Upper lobe of left lung (tissue), 4 donors: ENCODE data around the gene CCT8.

Experiments used
- CTCF ChIP-seq, 6 experiments: fragments of 450-650 bp in 4 of 6; fragments of 200-600 bp in 2 of 6; sonication (generic) in 2 of 6; IDR thresholded peaks; one replicate each; pipeline ENCODE4 v1.5.1; 2016 to 2019; ENCODE audit warnings: antibody characterized with exemption in 6 of 6
- EP300 ChIP-seq, 4 donors: sonication (generic); formaldehyde crosslinking; IDR thresholded peaks; one replicate each; pipeline ENCODE4 v1.5.1; 2017; ENCODE audit warnings: antibody characterized with exemption in 4 of 4, control low read depth in 2 of 4
- POLR2A ChIP-seq, 4 donors: fragments of 450-650 bp; IDR thresholded peaks; one replicate each; pipeline ENCODE4 v1.5.1; 2016 to 2017; ENCODE audit warnings: antibody characterized with exemption in 4 of 4, mild to moderate bottlenecking in 2 of 4
- POLR2AphosphoS5 ChIP-seq, 2 donors: sonication (generic); formaldehyde crosslinking; IDR thresholded peaks; one replicate each; pipeline ENCODE4 v1.5.1; 2017; ENCODE audit warnings: antibody characterized with exemption in 2 of 2

GRCh38 chr21:29007810-29008209 is 65.6 kb downstream of the CCT8 start:
- TF ChIP-seq EP300 (IDR thresholded peaks at IDR 0.05) (no peak), POLR2AphosphoS5 (IDR thresholded peaks at IDR 0.05) (no peak), CTCF (IDR thresholded peaks at IDR 0.05) (no peak), POLR2A (IDR thresholded peaks at IDR 0.05) (no peak)
